H1 (cell line): ENCODE results near the gene SNTG2. TPM values are rescaled to one million over a fixed set of nuclear protein-coding genes. Genes with fewer than 3 reads are reported as not detected.

ENCODE experiments used
- CTCF ChIA-PET: fragments of 300-600 bp; sonication (Branson Sonifier 250); formaldehyde crosslinking; loops from one replicate; lab custom pipeline; 2021; ENCODE audit not compliant: partially characterized antibody; lab: Charles Lee
- POLR2A ChIA-PET: fragments of 300-600 bp; sonication (Branson Sonifier 250); formaldehyde crosslinking; loops from one replicate; lab custom pipeline; 2021; ENCODE audit warnings: inconsistent platforms; ENCODE audit not compliant: partially characterized antibody; lab: Charles Lee
- DNase-seq, 2 experiments: peaks; one replicate each; pipeline versions ENCODE4 v3.0.0 to v3.0.0-alpha.2; 2010 to 2022; ENCODE audit warnings: low spot score in 2 of 2, low read depth in 1 of 2, mixed read lengths in 1 of 2
- FAIRE-seq: peaks from 2 replicates; lab custom pipeline; 2011; peaks lifted over from hg19 to GRCh38; lab: Jason Lieb, UNC
- H2AFZ ChIP-seq: 2 replicates; pipeline ENCODE4 v1.8.1; 2012; ENCODE audit warnings: low read length, inconsistent platforms
- H2AK5ac ChIP-seq: 2 replicates; pipeline ENCODE4 v1.6.1; 2013; ENCODE audit warnings: low read depth, low read length
- H2BK120ac ChIP-seq: replicated peaks from 2 replicates; pipeline ENCODE3; 2013; ENCODE audit warnings: low read depth, low read length, inconsistent platforms
- H2BK12ac ChIP-seq: 2 replicates; pipeline ENCODE4 v1.6.1; 2013; ENCODE audit warnings: low read depth, low read length
- H2BK15ac ChIP-seq: 2 replicates; pipeline ENCODE4 v1.6.1; 2013; ENCODE audit warnings: low read length
- H2BK20ac ChIP-seq: 2 replicates; pipeline ENCODE4 v1.6.1; 2013; ENCODE audit warnings: low read length
- H2BK5ac ChIP-seq: 2 replicates; pipeline ENCODE4 v1.6.1; 2013; ENCODE audit warnings: low read depth, low read length
- H3K14ac ChIP-seq: 2 replicates; pipeline ENCODE4 v1.6.1; 2013; ENCODE audit warnings: inconsistent platforms; ENCODE audit not compliant: insufficient read length
- H3K18ac ChIP-seq: 2 replicates; pipeline ENCODE4 v1.6.1; 2013; ENCODE audit warnings: low read length; ENCODE audit errors: extremely low read depth
- H3K23ac ChIP-seq: 2 replicates; pipeline ENCODE4 v1.6.1; 2013; ENCODE audit warnings: inconsistent platforms; ENCODE audit not compliant: insufficient read length
- H3K23me2 ChIP-seq: 2 replicates; pipeline ENCODE4 v1.6.1; 2013; ENCODE audit warnings: low read depth, low read length
- H3K27ac ChIP-seq: 2 replicates; pipeline ENCODE4 v1.6.1; 2011; ENCODE audit warnings: low read depth, low read length, inconsistent platforms
- H3K27me3 ChIP-seq, 4 experiments: replicated peaks in 1 of 4; 1 replicate in 1 of 4; 2 replicates in 3 of 4; pipeline versions ENCODE4 v1.6.1 to v1.8.1; 2011 to 2013; ENCODE audit warnings: low read length in 3 of 4, mild to moderate bottlenecking in 3 of 4, inconsistent platforms in 2 of 4, mixed read lengths in 2 of 4, moderate library complexity in 1 of 4; ENCODE audit not compliant: control insufficient read depth in 3 of 4, insufficient read depth in 3 of 4; ENCODE audit errors: extremely low read depth in 1 of 4
- H3K36me3 ChIP-seq, 4 experiments: 2 replicates each; pipeline versions ENCODE4 v1.6.1 to v1.8.1; 2011 to 2013; ENCODE audit warnings: mild to moderate bottlenecking in 4 of 4, low read length in 3 of 4, moderate library complexity in 2 of 4, control low read depth in 1 of 4, inconsistent platforms in 1 of 4; ENCODE audit not compliant: insufficient read depth in 4 of 4, control insufficient read depth in 2 of 4
- H3K4ac ChIP-seq: replicated peaks from 2 replicates; pipeline ENCODE3; 2013; ENCODE audit warnings: low read length, low read depth, mixed read lengths, inconsistent platforms; ENCODE audit not compliant: insufficient read length
- H3K4me1 ChIP-seq, 4 experiments: replicated peaks in 1 of 4; 1 replicate in 1 of 4; 2 replicates in 3 of 4; pipeline versions ENCODE4 v1.6.1 to v1.8.1; 2011 to 2013; ENCODE audit warnings: low read length in 3 of 4, inconsistent platforms in 2 of 4, mixed read lengths in 1 of 4; ENCODE audit not compliant: insufficient read depth in 4 of 4, control insufficient read depth in 3 of 4
- H3K4me2 ChIP-seq, 2 experiments: 2 replicates each; pipeline versions ENCODE4 v1.6.1 to v1.8.1; 2011 to 2013; ENCODE audit warnings: low read depth in 2 of 2, low read length in 2 of 2, control low read depth in 1 of 2, inconsistent platforms in 1 of 2, mild to moderate bottlenecking in 1 of 2; ENCODE audit not compliant: insufficient read depth in 1 of 2
- H3K4me3 ChIP-seq, 4 experiments: fragments of 200-600, 300-600 bp in 1 of 4; sonication (generic), shearing (Covaris generic), sonication (Bioruptor Twin) in 1 of 4; 2 replicates each; pipeline versions ENCODE4 v1.5.1 to v1.8.1; 2011 to 2016; ENCODE audit warnings: low read length in 4 of 4, low read depth in 3 of 4, control low read depth in 2 of 4, inconsistent platforms in 2 of 4, mild to moderate bottlenecking in 2 of 4, mixed read lengths in 1 of 4, moderate library complexity in 1 of 4; ENCODE audit not compliant: insufficient read depth in 2 of 4; ENCODE audit errors: extremely low read depth in 1 of 4
- H3K56ac ChIP-seq: replicated peaks from 2 replicates; pipeline ENCODE3; 2013; ENCODE audit warnings: low read depth, mild to moderate bottlenecking, mixed read lengths, low read length, inconsistent platforms; ENCODE audit not compliant: insufficient read length
- H3K79me1 ChIP-seq: 2 replicates; pipeline ENCODE4 v1.6.1; 2013; ENCODE audit warnings: low read depth, low read length, control low read depth
- H3K79me2 ChIP-seq, 2 experiments: 2 replicates each; pipeline versions ENCODE4 v1.6.1 to v1.8.1; 2012 to 2013; ENCODE audit warnings: low read length in 2 of 2, mild to moderate bottlenecking in 2 of 2, inconsistent platforms in 1 of 2; ENCODE audit not compliant: insufficient read depth in 2 of 2, control insufficient read depth in 1 of 2
- H3K9ac ChIP-seq, 4 experiments: replicated peaks in 1 of 4; 1 replicate in 1 of 4; 2 replicates in 3 of 4; pipeline versions ENCODE4 v1.6.1 to v1.8.1; 2011 to 2013; ENCODE audit warnings: low read depth in 3 of 4, low read length in 3 of 4, control low read depth in 2 of 4, mild to moderate bottlenecking in 2 of 4, moderate library complexity in 2 of 4, inconsistent platforms in 1 of 4; ENCODE audit errors: extremely low read depth in 1 of 4
- H3K9me3 ChIP-seq, 2 experiments: 2 replicates each; pipeline versions ENCODE4 v1.6.1 to v1.8.1; 2012 to 2013; ENCODE audit warnings: mild to moderate bottlenecking in 2 of 2, moderate library complexity in 2 of 2, control low read depth in 1 of 2, inconsistent platforms in 1 of 2, low read depth in 1 of 2, low read length in 1 of 2, mixed read lengths in 1 of 2; ENCODE audit not compliant: insufficient read depth in 2 of 2
- H4K20me1 ChIP-seq, 2 experiments: replicated peaks in 1 of 2; 2 replicates each; pipeline versions ENCODE3 to v1.8.1; 2011 to 2013; ENCODE audit warnings: inconsistent platforms in 2 of 2, low read length in 2 of 2, mild to moderate bottlenecking in 1 of 2; ENCODE audit not compliant: insufficient read depth in 2 of 2, control insufficient read depth in 1 of 2
- H4K5ac ChIP-seq: 2 replicates; pipeline ENCODE4 v1.6.1; 2013; ENCODE audit warnings: low read length, low read depth, mixed read lengths, inconsistent platforms; ENCODE audit not compliant: insufficient read length
- H4K8ac ChIP-seq: 2 replicates; pipeline ENCODE4 v1.8.0; 2013; ENCODE audit warnings: mild to moderate bottlenecking, moderate library complexity, low read length, inconsistent platforms; ENCODE audit not compliant: insufficient read depth; ENCODE audit errors: extremely low read depth
- H4K91ac ChIP-seq: replicated peaks from 2 replicates; pipeline ENCODE3; 2013; ENCODE audit warnings: low read length, mixed read lengths, inconsistent platforms; ENCODE audit not compliant: insufficient read length
- BCL11A ChIP-seq, 2 experiments: IDR thresholded peaks; one replicate each; pipeline ENCODE4 v1.6.1; 2011; ENCODE audit warnings: low read depth in 2 of 2, low read length in 2 of 2, mild to moderate bottlenecking in 2 of 2
- CREB1 ChIP-seq: IDR thresholded peaks from 2 replicates; pipeline ENCODE4 v1.6.1; 2012; ENCODE audit warnings: inconsistent platforms
- GABPA ChIP-seq: IDR thresholded peaks from 2 replicates; pipeline ENCODE4 v1.6.1; 2011; ENCODE audit warnings: mild to moderate bottlenecking, low read length, moderate library complexity, borderline replicate concordance; ENCODE audit not compliant: insufficient read depth
- HDAC2 ChIP-seq, 2 experiments: fragments of 300-600 bp in 1 of 2; sonication (generic) in 1 of 2; IDR thresholded peaks; 2 replicates each; pipeline ENCODE4 v1.6.1; 2011 to 2012; ENCODE audit warnings: low read depth in 2 of 2, low read length in 2 of 2, mild to moderate bottlenecking in 2 of 2, moderate library complexity in 2 of 2, borderline replicate concordance in 1 of 2, inconsistent platforms in 1 of 2
- RAD21 ChIP-seq, 2 experiments: IDR thresholded peaks in 1 of 2; conservative IDR thresholded peaks in 1 of 2; 2 replicates each; pipeline ENCODE4 v1.6.1; 2011; ENCODE audit warnings: low read depth in 2 of 2, low read length in 2 of 2, improper control_type of control experiment in 1 of 2, inconsistent platforms in 1 of 2, mild to moderate bottlenecking in 1 of 2, moderate library complexity in 1 of 2
- SIN3A ChIP-seq, 2 experiments: IDR thresholded peaks in 1 of 2; conservative IDR thresholded peaks in 1 of 2; 2 replicates each; pipeline ENCODE4 v1.6.1; 2011 to 2012; ENCODE audit warnings: low read length in 2 of 2, improper control_type of control experiment in 1 of 2, low read depth in 1 of 2, mild to moderate bottlenecking in 1 of 2
- TBP ChIP-seq: IDR thresholded peaks from 2 replicates; pipeline ENCODE4 v1.6.1; 2011; ENCODE audit warnings: low read depth, low read length, improper control_type of control experiment
- WGBS, 2 experiments: shearing (Covaris generic) in 1 of 2; methylation state at CpG; one replicate each; pipeline versions ENCODE4 v1.1.6 to v1.1.7; 2013 to 2015; ENCODE audit warnings: low lambda C conversion rate in 2 of 2, mixed read lengths in 2 of 2, inconsistent platforms in 1 of 2, low coverage in 1 of 2, missing lambda C conversion rate in 1 of 2; ENCODE audit not compliant: insufficient replicate concordance in 2 of 2, insufficient coverage in 1 of 2, insufficient read length in 1 of 2; ENCODE audit errors: extremely low coverage in 1 of 2, missing lambda C conversion rate in 1 of 2; 5-methylcytosine and 5-hydroxymethylcytosine counted together
- polyA plus RNA-seq, 7 experiments: library from polyadenylated mRNA; depleted of rRNA in 3 of 7; stranded (reverse) in 5 of 7; unstranded in 2 of 7; fragments of >200 nt in 5 of 7; fragments of 200-250 nt in 2 of 7; gene quantifications; 1 replicate in 5 of 7; 2 replicates in 1 of 7; 4 replicates in 1 of 7; pipeline versions ENCODE4 v1.2.1 to v1.2.3, GENCODE V29; 2011 to 2013; ENCODE audit warnings: missing spikeins in 2 of 7, mixed read lengths in 2 of 7
- total RNA-seq: library from RNA; stranded (reverse); fragmentation: NEBNext Ultra II Directional; extraction: Animal tissue kit (Norgen Biotek cat#: 25700); gene quantifications from 2 replicates; pipeline ENCODE4 v1.2.1, GENCODE V29; 2021

The SNTG2 gene
- total and polyA plus RNA-seq, 2 of the 8 experiments (the other 6 are each of a cell fraction or from before 2014, with no cell fraction given), result 6.6 to 18.1 TPM

DNA sequence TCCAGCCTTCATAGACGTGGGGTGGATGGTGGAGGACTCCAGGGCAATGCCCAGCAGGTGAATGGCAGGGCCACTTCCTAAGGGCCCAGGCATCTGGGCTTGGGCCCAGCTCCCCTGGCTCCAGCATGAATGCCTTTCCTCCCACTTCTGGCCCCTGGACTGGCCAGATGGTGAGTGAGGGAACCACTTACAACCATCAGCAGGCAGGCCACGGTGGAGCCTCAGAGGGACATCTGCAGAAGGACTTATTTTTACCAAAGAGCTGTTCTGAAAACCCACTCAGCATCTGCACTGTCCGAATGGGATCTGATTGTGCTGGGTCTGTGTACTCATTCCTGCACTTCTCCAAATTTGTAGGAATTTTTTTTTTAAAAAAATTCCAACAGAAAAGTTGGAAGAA, 69.6 kb downstream of the SNTG2 start:
- ChIA-PET CTCF (interaction anchor here (0.8 to 1.2 kb wide), 4 partner anchors 10 to 121 kb away, joined by 3 to 4 read pairs (median 4); no protein-coding TSS in a partner anchor), POLR2A (no interaction called here)
- peaks cover 8% of the 10 kb centered on the region for H3K79me1 ChIP-seq
- H3K9me3 ChIP-seq, result no peaks in the 10 kb centered on the region
- H4K91ac ChIP-seq, result no peak overlapping the region
- whole genome bisulfite sequencing, 2 experiments, result 77% methylated on average over 3 of the region's 3 CpGs; no CpG with 5 or more reads in 1 of the 2 experiments
- H3K27me3 ChIP-seq, result no peaks in the 10 kb centered on the region
- H3K18ac ChIP-seq, result no peak overlapping the region
- peaks cover 0 to 3% (median 0%) of the 10 kb centered on the region in 4 experiments; a peak in 2 of 8 replicates for H3K36me3 ChIP-seq
- H3K4me1 ChIP-seq, result peaks cover 0 to 5% (median 0%) of the 10 kb centered on the region in 4 experiments; a peak in 2 of 7 replicates
- no peak for FAIRE-seq
- H4K20me1 ChIP-seq, result peaks cover 16 to 17% of the 10 kb centered on the region in 2 experiments
- no peak overlapping the region for H2AFZ ChIP-seq
- no peak overlapping the region for H4K5ac ChIP-seq
- DNase-seq, result no peak
- H2AK5ac ChIP-seq, result no peak overlapping the region
- H3K27ac ChIP-seq, result no peak overlapping the region
- H3K79me2 ChIP-seq, result peaks cover 5 to 54% of the 10 kb centered on the region in 2 experiments; a peak in 3 of 4 replicates
- H3K56ac ChIP-seq, result no peak overlapping the region
- H4K8ac ChIP-seq, result no peak overlapping the region
- H3K23ac ChIP-seq, result no peak overlapping the region
- H3K4me2 ChIP-seq, result no peak overlapping the region
- no peak overlapping the region for H2BK12ac ChIP-seq
- no peak overlapping the region for H2BK20ac ChIP-seq
- no peak overlapping the region for H2BK120ac ChIP-seq
- H3K4ac ChIP-seq, result no peak overlapping the region
- no peak overlapping the region for H3K9ac ChIP-seq
- no peak overlapping the region for H2BK5ac ChIP-seq
- no peak overlapping the region for H3K4me3 ChIP-seq
- no peaks in the 10 kb centered on the region for H3K23me2 ChIP-seq
- TF ChIP-seq RAD21 (IDR thresholded peaks at IDR 0.05 in 1 of 2, conservative IDR thresholded peaks at IDR 0.05 in 1 of 2; ENCODE audit: low read depth in 2 of 2, low read length in 2 of 2) (no peak), TBP (no peak), GABPA (no peak), CREB1 (no peak), HDAC2 (IDR thresholded peaks at IDR 0.05; ENCODE audit: borderline replicate concordance in 1 of 2, low read depth in 2 of 2, low read length in 2 of 2) (no peak), BCL11A (IDR thresholded peaks at IDR 0.05; ENCODE audit: low read depth in 2 of 2, low read length in 2 of 2) (no peak), SIN3A (conservative IDR thresholded peaks at IDR 0.05 in 1 of 2, IDR thresholded peaks at IDR 0.05 in 1 of 2; ENCODE audit: low read depth in 1 of 2, low read length in 2 of 2) (no peak)
- no peak overlapping the region for H3K14ac ChIP-seq
- no peak overlapping the region for H2BK15ac ChIP-seq
